Measurements from ENCODE around the gene MEGF8. TPM values are rescaled to one million over a fixed set of nuclear protein-coding genes. Genes with fewer than 3 reads are reported as not detected.

The MEGF8 gene
- total and polyA plus RNA-seq, 9 of the 15 experiments (the other 6 are each of a cell fraction or from before 2014, with no cell fraction given): 0.28 to 13.1 (median 3.0) TPM

- Histone ChIP-seq H3K36me3 (ENCODE audit: control insufficient read depth, insufficient read depth, low read length) (no peaks in the 10 kb centered on the region; the same call in 2 of the 3 replicates), H3K4me2 (ENCODE audit: insufficient read depth, low read length) (no peak overlapping the region), H3K27ac (ENCODE audit: extremely low read depth, low read depth, low read length) (no peak overlapping the region), H3K9me1 (ENCODE audit: control insufficient read depth, insufficient read depth, low read length) (no peaks in the 10 kb centered on the region), H3K4me1 (replicated peaks in 1 of 2; ENCODE audit: control insufficient read depth in 2 of 2, insufficient read depth in 2 of 2, low read length in 2 of 2) (peaks cover 0 to 23% of the 10 kb centered on the region in 2 experiments; a peak in 3 of 5 replicates), H2AFZ (ENCODE audit: low read depth, low read length) (no peak overlapping the region), H3K9ac (ENCODE audit: insufficient read depth in 1 of 2, low read depth in 2 of 2, low read length in 2 of 2) (no peak overlapping the region), H3K27me3 (ENCODE audit: control insufficient read depth in 2 of 2, insufficient read depth in 2 of 2, low read length in 2 of 2) (peaks cover 18 to 50% of the 10 kb centered on the region in 2 experiments; a peak in 4 of 5 replicates), H3K79me2 (ENCODE audit: control insufficient read depth, insufficient read depth, low read length) (no peaks in the 10 kb centered on the region), H3K9me3 (replicated peaks; ENCODE audit: control insufficient read depth, insufficient read depth, low read depth, low read length) (no peaks in the 10 kb centered on the region), H4K20me1 (replicated peaks; ENCODE audit: control insufficient read depth, insufficient read depth, low read length) (no peaks in the 10 kb centered on the region), H3K4me3 (no peak overlapping the region)
- DNase-seq (ENCODE audit: extremely low read depth in 1 of 4, low spot score in 3 of 4) (no peak), ATAC-seq (no peak), FAIRE-seq (no peak)
- ChIA-PET CTCF (ENCODE audit: low intra/inter-chr PET ratio) (interaction anchor here (0.6 kb wide), 1 partner anchor 270 kb away, joined by 3 read pairs; no protein-coding TSS in a partner anchor), POLR2A (interaction anchor here (1.0 to 1.9 kb wide), 4 partner anchors 13 to 20 kb away, joined by 4 to 7 read pairs (median 5); no protein-coding TSS in a partner anchor)
- no TSS peak for BruUV-seq (replicated peaks)
- intact Hi-C loops (cut with micrococcal nuclease) (no loop called here), in situ Hi-C loops (cut with MboI) (no loop called here)
- WGBS (ENCODE audit: insufficient coverage, low coverage, missing lambda C conversion rate): 21% methylated on average over 17 of the region's 17 CpGs
- TF ChIP-seq ELK3 (CRISPR knock-in tag; IDR thresholded peaks at IDR 0.05) (no peak), HDAC8 (tag; IDR thresholded peaks at IDR 0.05) (no peak), LARP7 (IDR thresholded peaks at IDR 0.05) (no peak), HDAC3 (IDR thresholded peaks at IDR 0.05; ENCODE audit: borderline replicate concordance, partially characterized antibody) (no peak), ETV6 (IDR thresholded peaks at IDR 0.05; ENCODE audit: borderline replicate concordance in 1 of 2, low read depth in 2 of 2, low read length in 1 of 2) (no peak), ETV6 (CRISPR knock-in tag; IDR thresholded peaks at IDR 0.05; ENCODE audit: borderline replicate concordance) (no peak), CEBPB (tag; IDR thresholded peaks at IDR 0.05) (no peak), TCF7 (IDR thresholded peaks at IDR 0.05; ENCODE audit: borderline replicate concordance) (no peak), TAF15 (IDR thresholded peaks at IDR 0.05; ENCODE audit: low read depth, low read length) (no peak), HDAC1 (IDR thresholded peaks at IDR 0.05) (no peak), ZNF23 (CRISPR knock-in tag; IDR thresholded peaks at IDR 0.05) (no peak)
These were observed 53.1 kb downstream of the MEGF8 start for GRCh38 chr19:42378225-42379215.

All from K562 (cell line).